T47D (cell line): ENCODE data around the gene SNORC.
"Not testable (repeated sequence)": the region's sequence is repeated elsewhere in the genome, so short reads cannot be mapped to it uniquely, and the experiment has no call there.

Experiments used
- DNase-seq, 2 experiments: peaks; one replicate each; pipeline versions ENCODE4 v3.0.0 to v3.0.0-alpha.2; 2011 to 2012; ENCODE audit warnings: low read depth in 1 of 2, low spot score in 1 of 2
- JUND ChIP-seq: IDR thresholded peaks from 2 replicates; pipeline ENCODE4 v1.6.1; 2012; ENCODE audit warnings: low read depth
- in situ Hi-C: cut with HindIII; loops from 2 replicates; pipeline ENCODE4 v1.10.0; 2016; ENCODE audit warnings: low sequenced_read_pairs, low pct_unique_long_range_greater_than_20kb

Gene SNORC

DNA sequence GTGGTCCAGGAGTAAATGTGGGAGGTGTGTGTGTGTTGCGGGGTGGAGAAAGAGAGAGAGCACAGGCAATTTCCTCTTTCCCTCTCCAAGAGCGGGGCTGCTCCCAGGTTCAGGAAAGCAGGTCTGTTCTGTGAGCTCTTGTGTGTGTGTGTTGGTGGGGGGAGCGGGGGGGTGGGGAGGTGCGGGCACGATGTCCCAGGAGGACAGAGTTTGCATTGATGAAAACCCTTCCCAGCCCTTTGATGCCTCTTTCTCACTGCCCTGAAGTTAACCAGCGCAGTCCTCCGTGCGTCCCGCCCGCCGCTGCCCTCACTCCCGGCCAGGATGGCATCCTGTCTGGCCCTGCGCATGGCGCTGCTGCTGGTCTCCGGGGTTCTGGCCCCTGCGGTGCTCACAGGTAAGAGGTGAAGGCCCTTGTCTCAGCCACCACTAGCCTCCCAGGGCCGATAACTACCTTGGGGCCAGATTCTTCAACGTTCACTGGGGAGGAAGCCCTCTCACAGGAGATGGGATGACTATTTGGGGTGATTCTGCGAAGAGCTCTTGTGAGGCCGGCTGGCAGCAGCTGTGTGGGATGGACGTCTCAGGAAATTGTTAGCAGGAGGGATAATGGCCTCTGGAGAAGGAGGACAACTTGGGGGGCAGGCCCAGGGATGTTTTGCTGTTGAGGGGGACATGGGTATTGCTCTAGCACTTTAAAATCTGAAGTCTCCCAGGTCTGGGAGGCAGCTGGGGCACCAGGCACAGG lies at the start of gene SNORC:
TSS of gene SNORC (plus strand) at position 247 of the 748 bp plus-strand sequence. CDS start at position 325, 78 bp downstream.
- in situ Hi-C loops: no loop called here
- DNase-seq: no peak
- TF ChIP-seq JUND: no peak

DNA sequence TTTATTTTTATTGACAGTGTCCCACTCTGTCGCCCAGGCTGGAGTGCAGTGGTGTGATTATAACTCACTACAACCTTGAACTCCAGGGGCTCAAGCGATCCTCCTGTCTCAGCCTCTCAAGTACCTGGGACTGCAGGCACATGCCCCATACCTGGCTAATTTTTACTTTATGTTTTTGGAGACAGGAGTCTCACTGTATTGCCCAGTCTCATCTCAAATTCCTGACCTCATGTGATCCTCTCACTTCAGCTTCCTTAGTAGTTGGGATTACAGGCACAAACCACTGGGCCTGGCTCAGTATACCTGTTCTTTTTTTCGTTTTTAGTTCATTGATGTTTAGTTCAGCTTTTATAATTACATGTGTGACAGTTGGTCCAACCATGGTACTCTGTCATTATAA lies 40.1 kb upstream of the SNORC start:
- no peak for DNase-seq
- in situ Hi-C loops: no loop called here
- TF ChIP-seq JUND: no peak

DNA sequence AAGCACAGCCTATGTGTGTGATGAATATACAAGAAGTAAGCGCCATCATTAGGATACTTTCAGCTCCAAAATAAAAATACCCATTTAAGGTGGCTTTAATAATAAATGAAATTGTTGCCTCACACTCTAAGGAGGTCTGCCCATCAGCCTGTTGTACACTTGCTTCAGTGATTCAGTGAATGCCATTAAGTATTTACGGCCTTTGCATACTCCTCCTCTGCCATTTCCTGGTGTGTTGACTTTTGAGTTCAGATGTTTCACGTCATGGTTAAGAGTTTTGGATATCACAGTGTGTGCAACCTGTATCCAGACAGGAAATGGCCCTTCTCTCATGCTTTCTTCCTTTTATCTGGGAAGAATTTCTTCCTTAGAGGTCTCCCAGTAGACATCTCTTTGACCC lies 38.6 kb upstream of the SNORC start:
- TF ChIP-seq JUND: no peak
- DNase-seq: no peak
- in situ Hi-C loops: no loop called here

DNA sequence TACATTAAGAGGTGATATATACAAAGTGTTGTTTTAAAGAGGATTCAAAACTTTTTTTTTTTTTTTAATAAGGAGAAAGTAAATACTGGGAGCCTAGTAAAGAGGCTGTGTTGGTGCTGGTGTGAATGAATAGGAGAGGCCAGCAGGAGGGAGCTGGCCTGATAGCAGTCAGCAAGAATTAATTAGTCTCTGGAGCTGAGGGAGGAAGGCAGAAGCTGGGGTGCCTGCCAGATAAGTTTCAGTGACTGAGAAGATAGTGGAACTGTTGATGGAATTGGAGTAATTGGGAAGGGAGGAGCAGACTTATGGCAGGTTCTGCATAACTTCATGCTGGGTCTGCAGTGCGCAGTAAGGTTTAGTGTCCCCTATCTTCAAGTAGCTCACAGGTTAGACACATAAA lies 36.2 kb upstream of the SNORC start:
- no peak for TF ChIP-seq JUND
- DNase-seq: no peak
- in situ Hi-C loops: no loop called here

DNA sequence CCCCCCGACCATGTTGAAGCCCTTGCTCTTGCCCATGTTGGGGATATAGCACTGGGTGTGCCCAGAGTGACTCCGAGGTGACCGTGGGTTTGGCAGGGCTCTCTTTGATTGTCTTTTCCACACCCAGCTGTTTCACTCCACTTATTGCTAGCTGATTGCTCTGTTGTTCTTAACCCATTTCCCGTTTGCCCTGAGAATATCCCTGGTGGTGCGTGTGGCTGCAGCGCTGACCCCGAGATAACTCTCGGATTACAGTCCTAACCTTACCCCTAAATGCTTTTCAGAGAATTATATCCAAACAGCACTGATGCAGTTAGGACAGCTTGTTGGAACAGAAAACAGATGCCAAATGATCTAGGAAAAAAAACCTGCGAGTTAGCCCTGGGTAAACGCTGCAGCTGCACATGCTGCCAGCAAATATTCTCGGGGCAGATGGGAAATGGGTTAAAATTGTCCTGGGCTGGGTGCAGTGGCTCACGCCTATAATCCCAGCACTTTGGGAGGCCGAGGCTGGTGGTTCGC lies 34.3 kb upstream of the SNORC start:
- in situ Hi-C loops: no loop called here
- DNase-seq: no peak
- no peak for TF ChIP-seq JUND

DNA sequence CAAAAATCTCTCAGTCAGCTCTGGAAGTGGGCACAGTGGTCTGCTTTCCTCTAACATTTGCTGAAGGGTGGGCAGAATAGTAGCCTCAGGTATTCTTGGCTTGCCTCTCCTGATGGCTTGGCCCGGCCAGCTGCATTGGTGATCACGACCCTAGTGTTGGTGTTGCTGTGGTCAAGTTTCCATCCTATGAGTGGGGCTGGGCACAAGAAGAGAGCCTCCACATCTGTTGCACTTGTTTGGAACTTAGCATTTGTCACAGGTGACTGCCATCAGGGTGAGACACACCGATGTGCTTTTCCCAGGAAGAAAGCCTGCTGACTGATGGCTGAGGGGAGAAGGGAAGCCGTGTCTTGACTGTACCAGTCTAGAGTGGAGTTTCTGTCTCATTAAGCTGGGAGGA lies 33.1 kb upstream of the SNORC start:
- TF ChIP-seq JUND: no peak
- in situ Hi-C loops: no loop called here

DNA sequence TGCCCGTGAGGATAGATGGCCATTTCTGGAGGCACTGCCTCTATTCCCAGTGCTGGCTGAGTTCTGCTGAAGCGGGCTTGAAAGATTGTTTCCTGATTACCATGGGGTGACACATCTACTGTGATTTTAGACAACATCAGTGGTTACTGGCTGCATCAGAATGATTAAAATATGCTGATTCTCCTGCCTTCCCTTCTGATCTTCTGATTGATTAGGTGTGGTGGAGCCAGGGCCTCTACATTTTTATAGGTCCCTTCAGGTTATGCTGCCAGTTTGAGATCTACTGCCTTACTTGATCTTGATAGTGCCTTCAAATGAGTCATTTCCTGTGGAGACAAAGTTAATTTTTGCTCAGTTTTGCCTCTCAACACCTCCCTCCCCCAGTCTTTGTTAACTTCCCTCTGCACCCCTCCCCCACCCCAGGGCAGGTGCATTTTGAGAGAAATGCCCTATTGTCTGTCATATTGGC lies 31.6 kb upstream of the SNORC start:
- DNase-seq: no peak
- in situ Hi-C loops: no loop called here
- TF ChIP-seq JUND: no peak

More for the DNA sequence above, 33.1 kb upstream of the SNORC start:
- no peak for DNase-seq

DNA sequence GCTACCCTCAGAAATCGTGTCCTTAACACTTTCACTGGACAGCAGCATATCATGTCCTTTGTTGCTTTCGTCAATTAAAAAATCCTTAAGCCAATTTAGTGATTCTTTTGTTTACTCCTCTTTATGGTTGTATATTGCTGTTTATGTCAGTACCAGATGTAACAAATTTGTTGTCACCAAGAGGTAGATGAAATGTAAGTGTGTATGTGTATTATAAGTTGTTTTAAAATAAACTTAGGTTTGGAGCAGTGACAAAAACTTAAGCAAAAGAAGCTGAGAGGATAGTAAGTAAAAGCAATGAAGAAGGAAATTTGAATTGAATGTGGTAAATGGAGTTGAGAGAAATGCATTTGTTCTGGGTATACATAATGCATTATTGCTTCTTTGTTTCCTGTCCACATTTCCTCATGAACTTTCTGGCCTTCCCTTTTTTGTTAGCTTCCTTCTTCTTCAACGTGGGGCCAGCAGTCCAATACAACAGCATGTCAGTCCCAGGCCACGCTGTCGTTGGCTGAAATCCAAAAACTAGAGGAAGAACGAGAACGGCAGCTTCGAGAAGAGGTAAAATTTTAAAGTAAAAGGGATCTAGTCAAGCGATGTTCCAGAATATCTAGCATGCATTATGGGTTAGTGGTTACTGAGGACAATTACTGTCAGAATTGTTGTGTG lies 30.5 kb upstream of the SNORC start:
- in situ Hi-C loops: no loop called here
- DNase-seq: peak in 1 of 2 experiments; percentile 67
- no peak for TF ChIP-seq JUND

DNA sequence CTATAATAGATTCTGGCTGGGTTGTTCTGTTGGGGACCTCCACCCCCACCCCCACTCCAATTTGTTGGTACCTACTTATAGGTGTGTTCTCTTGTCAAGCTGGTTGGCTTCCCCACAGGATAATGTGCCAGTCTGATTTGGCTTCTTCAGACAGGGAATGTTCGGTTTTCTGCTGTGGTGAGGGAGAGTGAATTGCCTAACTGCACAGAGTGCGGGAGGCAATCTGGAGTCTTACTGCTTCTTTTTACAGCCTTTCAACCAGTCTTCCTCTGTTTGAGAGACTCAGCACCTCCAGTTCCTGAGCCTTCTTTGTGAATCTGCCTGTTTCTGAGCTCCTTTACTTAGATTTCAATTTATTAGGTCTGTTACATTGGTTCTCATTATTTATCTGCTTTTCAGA lies 27.4 kb upstream of the SNORC start:
- no peak for DNase-seq
- no peak for TF ChIP-seq JUND
- in situ Hi-C loops: no loop called here

DNA sequence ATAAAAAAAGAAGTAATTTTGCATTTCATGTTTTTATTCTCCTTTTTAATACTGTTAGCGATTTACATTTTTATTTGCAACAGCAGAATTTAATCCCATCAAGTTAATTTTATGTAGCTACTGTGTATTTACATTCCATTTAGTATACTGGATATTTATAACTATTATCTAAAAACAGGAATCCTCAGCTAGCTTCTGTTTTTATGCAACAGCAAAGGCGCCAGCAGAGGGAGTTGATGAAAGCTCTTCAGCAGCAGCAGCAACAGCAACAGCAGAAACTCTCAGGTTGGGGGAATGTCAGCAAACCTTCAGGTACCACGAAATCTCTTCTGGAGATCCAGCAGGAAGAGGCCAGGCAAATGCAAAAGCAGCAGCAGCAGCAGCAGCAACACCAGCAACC lies 26.2 kb upstream of the SNORC start:
- no peak for TF ChIP-seq JUND
- peak in 1 of 2 experiments; percentile 10 for DNase-seq
- in situ Hi-C loops: no loop called here

DNA sequence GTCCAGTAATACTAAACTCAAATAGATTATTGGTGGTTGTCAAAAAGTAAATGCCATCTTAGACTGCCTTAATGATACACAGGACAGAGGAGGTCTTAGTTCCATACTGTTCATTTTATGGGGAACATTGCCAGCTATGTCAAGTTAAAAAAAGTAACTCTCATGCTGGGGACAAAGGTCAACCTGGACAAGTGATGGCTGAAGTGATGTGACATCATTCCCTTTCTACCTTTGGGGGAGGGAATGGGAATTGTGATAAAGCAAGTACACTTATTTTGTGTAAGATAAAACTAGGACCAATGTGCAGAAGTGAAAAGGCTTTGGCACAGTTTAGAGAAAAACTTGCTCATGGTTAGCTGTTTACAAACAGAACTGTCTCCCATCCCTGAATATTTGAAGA lies 24.0 kb upstream of the SNORC start:
- TF ChIP-seq JUND: no peak
- in situ Hi-C loops: no loop called here
- DNase-seq: no peak

DNA sequence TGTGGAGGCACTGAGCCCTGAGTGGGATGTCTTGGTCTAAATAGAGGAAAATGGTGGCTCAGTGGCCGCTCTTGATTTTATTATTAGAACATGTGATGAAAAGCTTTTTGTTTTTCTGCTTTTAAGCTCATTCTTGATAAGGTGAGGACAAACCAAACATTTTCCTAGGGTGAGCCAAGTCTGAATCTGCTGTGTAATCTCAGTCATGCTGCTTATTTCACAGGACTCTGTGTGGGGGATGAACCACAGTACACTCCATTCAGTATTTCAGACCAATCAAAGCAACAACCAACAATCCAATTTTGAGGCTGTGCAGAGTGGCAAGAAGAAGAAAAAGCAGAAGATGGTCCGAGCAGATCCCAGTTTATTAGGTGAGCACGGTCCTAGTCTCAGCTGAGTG lies 20.0 kb upstream of the SNORC start:
- no peak for TF ChIP-seq JUND
- in situ Hi-C loops: no loop called here
- DNase-seq: no peak

DNA sequence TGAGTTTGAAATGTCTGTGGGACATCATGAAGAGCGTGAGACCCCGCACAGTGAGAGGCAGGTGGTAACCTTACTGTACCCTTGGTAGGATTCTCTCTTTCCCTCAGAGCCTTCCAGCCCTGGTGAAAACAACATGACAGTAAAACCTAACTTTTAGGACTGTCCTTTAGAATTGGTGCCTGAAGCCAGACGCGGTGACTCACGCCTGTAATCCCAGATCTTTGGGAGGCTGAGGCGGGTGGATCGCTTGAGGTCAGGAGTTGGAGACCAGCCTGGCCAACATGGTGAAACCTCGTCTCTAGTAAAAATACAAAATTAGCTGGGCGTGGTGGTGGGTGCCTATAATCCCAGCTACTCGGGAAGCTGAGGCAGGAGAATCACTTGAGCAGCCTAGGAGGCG lies 18.0 kb upstream of the SNORC start:
- DNase-seq, in situ Hi-C loops: not testable (repeated sequence)
